HEK293T (cell line): ENCODE measurements around the gene KRTAP12-4.
"Not testable (repeated sequence)": the region's sequence is repeated elsewhere in the genome, so short reads cannot be mapped to it uniquely, and the experiment has no call there.

ENCODE experiments used
- CTCF ChIA-PET: fragments of 350-600 bp; formaldehyde crosslinking; extraction: SDS; loops from one replicate; lab custom pipeline; 2021; ENCODE audit warnings: antibody characterized with exemption, inconsistent platforms; lab: Yijun Ruan, JAX
- POLR2A ChIA-PET: fragments of 350-600 bp; formaldehyde crosslinking; extraction: SDS; loops from one replicate; lab custom pipeline; 2020; ENCODE audit warnings: antibody characterized with exemption, inconsistent platforms; lab: Yijun Ruan, JAX
- DNase-seq: peaks from one replicate; pipeline ENCODE4 v3.0.0; 2012; ENCODE audit warnings: mixed read lengths; ENCODE audit errors: extremely low spot score
- ARNT ChIP-seq: fragments of 450-650 bp; IDR thresholded peaks from 2 replicates; pipeline ENCODE4 v1.6.1; 2017; ENCODE audit warnings: mild to moderate bottlenecking
- BHLHE40 ChIP-seq: fragments of 450-650 bp; IDR thresholded peaks from 2 replicates; pipeline ENCODE4 v1.6.1; 2016; ENCODE audit warnings: mild to moderate bottlenecking, moderate library complexity, borderline replicate concordance
- CTBP1 ChIP-seq: fragments of 450-650 bp; IDR thresholded peaks from 2 replicates; pipeline ENCODE4 v1.6.1; 2016; ENCODE audit warnings: borderline replicate concordance
- ELF4 ChIP-seq: fragments of 450-650 bp; IDR thresholded peaks from 2 replicates; pipeline ENCODE4 v1.6.1; 2017; ENCODE audit warnings: antibody characterized with exemption
- FOXA1 ChIP-seq: fragments of 450-650 bp; IDR thresholded peaks from 2 replicates; pipeline ENCODE4 v1.6.1; 2016; ENCODE audit warnings: mild to moderate bottlenecking
- FOXK2 ChIP-seq: fragments of 450-650 bp; IDR thresholded peaks from 2 replicates; pipeline ENCODE4 v1.6.1; 2016; ENCODE audit warnings: mild to moderate bottlenecking
- FOXM1 ChIP-seq: fragments of 450-650 bp; IDR thresholded peaks from 2 replicates; pipeline ENCODE4 v1.6.1; 2017; ENCODE audit warnings: mild to moderate bottlenecking, borderline replicate concordance
- HDGF ChIP-seq: fragments of 450-650 bp; IDR thresholded peaks from 2 replicates; pipeline ENCODE4 v1.6.1; 2017; ENCODE audit warnings: antibody characterized with exemption, borderline replicate concordance
- L3MBTL2 ChIP-seq: fragments of 450-650 bp; conservative IDR thresholded peaks from 2 replicates; pipeline ENCODE4 v1.6.1; 2016; ENCODE audit warnings: mild to moderate bottlenecking
- LEF1 ChIP-seq: fragments of 450-650 bp; IDR thresholded peaks from 2 replicates; pipeline ENCODE4 v1.6.1; 2017; ENCODE audit warnings: mild to moderate bottlenecking, borderline replicate concordance
- NFRKB ChIP-seq: fragments of 450-650 bp; IDR thresholded peaks from 2 replicates; pipeline ENCODE4 v1.6.1; 2016; ENCODE audit warnings: mild to moderate bottlenecking, moderate library complexity
- SP1 ChIP-seq: fragments of 450-650 bp; IDR thresholded peaks from 2 replicates; pipeline ENCODE4 v1.6.1; 2017
- SUZ12 ChIP-seq: fragments of 450-650 bp; IDR thresholded peaks from 2 replicates; pipeline ENCODE4 v1.6.1; 2016; ENCODE audit warnings: mild to moderate bottlenecking
- TARDBP ChIP-seq: fragments of 450-650 bp; IDR thresholded peaks from 2 replicates; pipeline ENCODE4 v1.6.1; 2016
- ZNF384 ChIP-seq: fragments of 450-650 bp; IDR thresholded peaks from 2 replicates; pipeline ENCODE4 v1.6.1; 2016
- TF ChIP-seq, protein P1 (sequence below): fragments of 450-650 bp; IDR thresholded peaks from 2 replicates; pipeline ENCODE4 v1.6.1; 2016

The KRTAP12-4 gene

DNA sequence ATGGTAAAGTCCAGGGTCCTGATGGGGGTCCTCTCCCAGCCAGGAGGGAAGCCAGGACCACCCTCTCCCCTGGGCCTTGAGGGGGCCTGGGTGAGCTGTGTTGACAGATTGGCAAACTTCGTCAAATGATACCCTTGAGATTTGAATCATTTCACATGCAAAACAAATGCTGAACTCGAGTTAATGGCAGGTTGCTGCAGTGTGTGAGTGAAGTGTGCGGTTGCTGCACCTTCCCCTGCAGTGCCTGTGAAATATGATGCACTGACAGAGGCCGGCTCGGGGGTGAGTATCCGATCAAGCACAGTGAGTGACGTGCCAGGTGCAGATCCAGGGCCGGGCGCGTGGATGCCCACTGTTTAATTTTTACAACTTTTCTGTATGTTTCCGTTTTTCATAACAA is 33.2 kb upstream of the KRTAP12-4 start:
- CTCF ChIA-PET: no interaction called here
- TF ChIP-seq, protein P1, sequence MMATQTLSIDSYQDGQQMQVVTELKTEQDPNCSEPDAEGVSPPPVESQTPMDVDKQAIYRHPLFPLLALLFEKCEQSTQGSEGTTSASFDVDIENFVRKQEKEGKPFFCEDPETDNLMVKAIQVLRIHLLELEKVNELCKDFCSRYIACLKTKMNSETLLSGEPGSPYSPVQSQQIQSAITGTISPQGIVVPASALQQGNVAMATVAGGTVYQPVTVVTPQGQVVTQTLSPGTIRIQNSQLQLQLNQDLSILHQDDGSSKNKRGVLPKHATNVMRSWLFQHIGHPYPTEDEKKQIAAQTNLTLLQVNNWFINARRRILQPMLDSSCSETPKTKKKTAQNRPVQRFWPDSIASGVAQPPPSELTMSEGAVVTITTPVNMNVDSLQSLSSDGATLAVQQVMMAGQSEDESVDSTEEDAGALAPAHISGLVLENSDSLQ: peak; percentile 61; the same call in 1 of the 2 replicates
- TF ChIP-seq ELF4: no peak
- POLR2A ChIA-PET: no interaction called here

GRCh38 chr21:44686843-44687561 is 32.5 kb upstream of the KRTAP12-4 start:
- TF ChIP-seq ELF4 (no peak), ZNF384 (no peak), FOXK2 (no peak), FOXA1 (no peak), HDGF (no peak), SUZ12 (no peak), SP1 (no peak), NFRKB (no peak), CTBP1 (no peak), TARDBP (no peak), ARNT (no peak), L3MBTL2 (no peak), BHLHE40 (no peak), LEF1 (no peak), FOXM1 (no peak)
- TF ChIP-seq, protein P1: no peak
- ChIA-PET POLR2A (no interaction called here), CTCF (no interaction called here)
- DNase-seq: no peak

More for the DNA sequence above, 33.2 kb upstream of the KRTAP12-4 start:
- no peak for DNase-seq

DNA sequence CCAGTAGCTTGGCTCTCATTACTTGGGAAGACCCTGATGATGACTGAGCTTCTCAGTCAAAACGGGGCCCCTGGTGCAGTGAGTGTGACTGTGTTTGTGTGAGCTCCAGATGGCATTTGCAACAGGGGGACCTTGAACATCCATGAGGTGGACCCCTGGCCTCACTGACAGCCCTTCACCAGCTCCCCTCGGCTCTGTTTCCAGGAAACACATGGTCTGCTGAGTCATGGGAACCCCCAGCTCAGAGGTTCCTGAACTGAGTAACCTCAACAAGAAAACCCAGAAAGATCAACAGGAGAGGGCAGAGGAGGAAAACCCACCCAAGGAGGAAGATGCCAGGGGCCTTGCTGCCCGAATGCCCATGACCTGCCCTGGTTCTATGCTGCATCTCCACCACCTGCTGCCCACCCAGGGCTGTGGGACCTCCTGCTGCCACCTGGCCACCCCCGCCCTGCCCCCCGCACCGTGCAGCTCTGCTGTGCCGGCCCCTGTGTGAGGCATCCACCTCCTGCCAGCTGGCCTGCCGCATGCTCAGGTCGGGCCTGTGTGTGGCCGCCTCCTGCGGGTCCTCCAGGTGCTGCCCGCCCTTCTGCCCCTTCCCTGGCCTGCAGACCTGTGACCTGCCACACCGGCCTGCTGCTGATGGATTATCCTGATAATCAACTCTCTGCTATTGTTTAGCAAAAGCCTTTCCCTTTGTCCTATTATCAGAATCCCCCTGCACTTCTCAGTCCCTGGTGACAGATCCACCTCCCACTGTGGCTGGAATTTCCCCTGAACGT is 31.7 kb upstream of the KRTAP12-4 start:
- TF ChIP-seq ARNT: no peak
- no peak for TF ChIP-seq FOXA1
- no peak for TF ChIP-seq SUZ12
- TF ChIP-seq TARDBP: no peak
- TF ChIP-seq BHLHE40: no peak
- TF ChIP-seq HDGF: no peak
- TF ChIP-seq FOXK2: no peak
- no peak for TF ChIP-seq ZNF384
- TF ChIP-seq LEF1: no peak
- TF ChIP-seq NFRKB: no peak
- no peak for TF ChIP-seq CTBP1
- TF ChIP-seq, protein P1: no peak
- no peak for TF ChIP-seq FOXM1
- TF ChIP-seq SP1: no peak
- no peak for TF ChIP-seq L3MBTL2
- no peak for TF ChIP-seq ELF4
- ChIA-PET POLR2A (no interaction called here), CTCF (no interaction called here)

GRCh38 chr21:44685050-44685449 is 30.6 kb upstream of the KRTAP12-4 start:
- POLR2A ChIA-PET, DNase-seq: not testable (repeated sequence)
- CTCF ChIA-PET: interaction anchor here (1.1 kb wide), 1 partner anchor 57 kb away, joined by 4 read pairs; no protein-coding TSS in a partner anchor

More for the DNA sequence above, 31.7 kb upstream of the KRTAP12-4 start:
- DNase-seq: no peak

DNA sequence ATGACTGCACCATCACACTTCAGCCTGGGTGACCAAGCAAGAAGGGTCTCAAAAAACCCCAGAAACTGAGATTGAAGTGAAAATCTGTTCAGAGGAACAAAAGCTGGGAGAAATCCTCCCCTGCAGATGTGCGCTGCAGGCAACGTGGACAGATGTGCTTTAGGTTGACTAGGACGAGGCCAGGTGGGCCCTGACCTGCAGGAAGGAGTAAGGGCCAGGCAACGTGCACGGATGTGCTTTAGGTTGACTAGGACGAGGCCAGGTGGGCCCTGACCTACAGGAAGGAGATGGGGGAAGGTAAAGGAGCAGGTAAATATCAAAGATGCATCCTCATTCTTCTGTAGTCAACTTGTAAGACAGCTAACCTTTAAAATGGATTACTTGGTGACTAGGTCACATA is 30.0 kb upstream of the KRTAP12-4 start:
- ChIA-PET POLR2A (no interaction called here), CTCF (interaction anchor here (1.1 kb wide), 1 partner anchor 58 kb away, joined by 4 read pairs; no protein-coding TSS in a partner anchor)
- no peak for TF ChIP-seq FOXK2
- no peak for TF ChIP-seq TARDBP
- TF ChIP-seq CTBP1: no peak
- TF ChIP-seq, protein P1: no peak
- TF ChIP-seq ELF4: no peak
- no peak for TF ChIP-seq FOXM1
- TF ChIP-seq L3MBTL2: no peak
- no peak for TF ChIP-seq SUZ12
- no peak for TF ChIP-seq ZNF384
- no peak for TF ChIP-seq SP1
- TF ChIP-seq ARNT: no peak
- TF ChIP-seq NFRKB: no peak
- no peak for TF ChIP-seq BHLHE40
- no peak for DNase-seq
